Endometrium (tissue), 2 donors: ENCODE results near the gene TP53RK.

ENCODE experiments used
- FAIRE-seq: peaks from 2 replicates; lab custom pipeline; 2012; peaks lifted over from hg19 to GRCh38; lab: Jason Lieb, UNC
- donor health status: control.
- donor health status: control.

Gene TP53RK

GRCh38 chr20:46638134-46638897 is 50.9 kb downstream of the TP53RK start:
- FAIRE-seq, result no peak

GRCh38 chr20:46637427-46638133 is 51.7 kb downstream of the TP53RK start:
- FAIRE-seq, result no peak

GRCh38 chr20:46637020-46637419 is 52.2 kb downstream of the TP53RK start:
- no peak for FAIRE-seq

- FAIRE-seq, result no peak
Measured at GRCh38 chr20:46636514-46636913, 52.7 kb downstream of the TP53RK start.

- no peak for FAIRE-seq
Measured at GRCh38 chr20:46635514-46636136, 53.6 kb downstream of the TP53RK start.

- no peak for FAIRE-seq
Measured at GRCh38 chr20:46634528-46634927, 54.7 kb downstream of the TP53RK start.
